ENCODE data around the gene PYROXD2. TPM values are rescaled to one million over a fixed set of nuclear protein-coding genes. Genes with fewer than 3 reads are reported as not detected.

Gene PYROXD2
- total RNA-seq, 2 donors from 2014 or later = 5.9 to 9.4 TPM

DNA sequence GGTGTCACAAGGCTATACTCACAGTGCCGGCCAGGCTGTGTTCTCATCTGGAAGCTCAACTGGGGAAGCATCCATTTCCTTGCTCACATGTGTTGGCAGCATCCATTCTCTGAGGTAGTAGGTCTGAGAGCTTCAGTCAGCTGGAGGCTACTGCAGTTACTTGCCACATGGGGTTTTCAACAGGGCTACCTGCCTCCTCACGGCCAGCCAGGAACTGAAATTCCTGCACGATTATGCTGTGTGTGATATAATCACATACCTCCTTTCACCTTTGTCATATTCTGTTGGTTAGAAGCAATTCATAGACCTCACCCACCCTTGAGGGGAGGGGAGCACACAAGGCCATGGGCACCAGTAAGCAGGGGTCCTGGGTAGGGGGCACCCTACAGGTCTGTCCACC is 37.4 kb downstream of the PYROXD2 start:
- intact Hi-C loops (cut with DNase I) = no loop called here
- Histone ChIP-seq H3K9ac (ENCODE audit: low read depth in 2 of 2, low read length in 2 of 2) (no peak overlapping the region), H3K9me3 (no peaks in the 10 kb centered on the region), H3K4me1 (no peaks in the 10 kb centered on the region), H3K4me3 (no peak overlapping the region), H3K27me3 (no peaks in the 10 kb centered on the region), H3K36me3 (no peaks in the 10 kb centered on the region), H3K27ac (no peak overlapping the region)
- no peak for DNase-seq
- TF ChIP-seq, protein P1, sequence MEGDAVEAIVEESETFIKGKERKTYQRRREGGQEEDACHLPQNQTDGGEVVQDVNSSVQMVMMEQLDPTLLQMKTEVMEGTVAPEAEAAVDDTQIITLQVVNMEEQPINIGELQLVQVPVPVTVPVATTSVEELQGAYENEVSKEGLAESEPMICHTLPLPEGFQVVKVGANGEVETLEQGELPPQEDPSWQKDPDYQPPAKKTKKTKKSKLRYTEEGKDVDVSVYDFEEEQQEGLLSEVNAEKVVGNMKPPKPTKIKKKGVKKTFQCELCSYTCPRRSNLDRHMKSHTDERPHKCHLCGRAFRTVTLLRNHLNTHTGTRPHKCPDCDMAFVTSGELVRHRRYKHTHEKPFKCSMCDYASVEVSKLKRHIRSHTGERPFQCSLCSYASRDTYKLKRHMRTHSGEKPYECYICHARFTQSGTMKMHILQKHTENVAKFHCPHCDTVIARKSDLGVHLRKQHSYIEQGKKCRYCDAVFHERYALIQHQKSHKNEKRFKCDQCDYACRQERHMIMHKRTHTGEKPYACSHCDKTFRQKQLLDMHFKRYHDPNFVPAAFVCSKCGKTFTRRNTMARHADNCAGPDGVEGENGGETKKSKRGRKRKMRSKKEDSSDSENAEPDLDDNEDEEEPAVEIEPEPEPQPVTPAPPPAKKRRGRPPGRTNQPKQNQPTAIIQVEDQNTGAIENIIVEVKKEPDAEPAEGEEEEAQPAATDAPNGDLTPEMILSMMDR (IDR thresholded peaks at IDR 0.05) = no peak

DNA sequence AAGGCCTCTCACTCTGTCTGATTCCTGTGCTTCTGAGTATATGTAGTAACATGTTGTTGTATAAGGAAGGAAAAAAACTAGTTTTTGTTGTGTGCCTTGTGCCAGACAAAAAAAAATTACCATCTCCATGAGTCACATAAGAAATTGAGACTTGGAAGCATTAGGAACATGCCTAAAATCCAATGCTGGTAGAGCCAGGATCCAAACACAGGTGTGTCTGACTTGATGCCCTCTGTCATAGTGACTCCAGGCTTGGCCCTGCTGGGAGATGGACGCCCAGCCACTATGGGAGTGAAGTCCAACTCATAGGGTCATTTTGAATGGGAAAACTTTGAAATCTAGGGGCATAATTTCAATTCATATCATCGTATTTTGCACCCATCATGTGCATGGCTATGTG is 38.0 kb downstream of the PYROXD2 start:
- no peak overlapping the region for H3K9ac ChIP-seq (ENCODE audit: low read depth in 2 of 2, low read length in 2 of 2)
- H3K9me3 ChIP-seq = no peaks in the 10 kb centered on the region
- intact Hi-C loops (cut with DNase I) = no loop called here
- TF ChIP-seq, protein P1 (IDR thresholded peaks at IDR 0.05) = no peak
- H3K27me3 ChIP-seq = no peaks in the 10 kb centered on the region
- no peaks in the 10 kb centered on the region for H3K36me3 ChIP-seq
- H3K4me3 ChIP-seq = no peak overlapping the region
- H3K4me1 ChIP-seq = no peaks in the 10 kb centered on the region
- DNase-seq = no peak
- H3K27ac ChIP-seq = no peak overlapping the region

DNA sequence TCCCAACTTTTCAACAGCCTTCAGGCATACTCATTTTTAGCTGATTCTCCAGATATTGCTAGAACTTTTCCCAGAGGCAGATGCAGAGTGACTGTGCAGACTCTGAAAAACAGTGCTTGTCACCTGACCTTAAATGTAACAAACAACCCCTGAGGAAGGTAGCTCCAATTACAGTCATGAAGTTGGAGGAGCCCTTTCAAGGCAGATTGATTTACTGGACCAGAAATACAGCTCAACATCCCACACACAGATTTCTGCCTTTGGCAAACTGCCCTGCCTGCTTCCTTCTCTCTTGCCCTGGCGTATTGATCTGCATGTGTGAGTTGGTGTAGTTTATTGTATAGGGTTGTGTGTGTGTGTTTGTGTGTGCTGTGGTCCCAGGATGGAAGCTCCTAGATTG is 38.5 kb downstream of the PYROXD2 start:
- no peak overlapping the region for H3K4me3 ChIP-seq
- DNase-seq = no peak
- TF ChIP-seq, protein P1 (IDR thresholded peaks at IDR 0.05) = no peak

DNA sequence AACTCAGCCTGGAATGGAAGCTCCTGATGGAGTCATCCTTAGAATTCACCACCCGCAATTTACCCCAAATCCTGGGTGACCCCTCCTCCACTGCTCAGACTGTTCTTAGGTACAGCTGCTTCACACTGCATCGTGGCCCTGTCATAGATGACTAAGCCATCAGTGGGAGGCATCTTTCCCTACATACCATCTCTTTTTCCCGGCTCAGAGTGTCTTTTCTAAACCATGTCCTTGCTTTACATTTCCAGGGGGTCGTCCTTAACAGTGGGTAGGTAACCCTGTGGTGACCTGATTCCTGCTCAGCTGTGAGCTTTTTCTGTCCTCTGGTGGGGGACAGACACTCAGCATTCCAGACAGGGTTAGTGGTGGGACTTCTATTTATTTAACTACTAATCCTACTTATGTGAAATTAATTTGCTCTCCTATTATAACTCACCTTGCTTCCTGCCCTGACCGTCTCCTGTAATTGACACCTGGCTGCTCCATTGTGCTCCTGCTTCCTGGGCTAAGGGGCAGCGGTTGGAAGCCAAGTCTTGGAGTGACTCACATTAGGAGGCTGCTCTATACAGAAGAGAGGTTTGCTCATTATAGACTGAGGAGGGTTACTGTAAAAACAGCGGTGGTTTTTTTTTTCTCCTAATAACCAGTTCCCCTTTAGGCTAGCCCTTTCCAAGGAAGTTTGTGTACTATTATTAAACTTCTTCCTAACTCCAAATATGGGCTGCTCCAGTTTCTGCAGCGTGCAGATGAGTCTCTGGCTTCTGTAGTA is 40.6 kb downstream of the PYROXD2 start:
- no peaks in the 10 kb centered on the region for H3K27me3 ChIP-seq
- H3K9ac ChIP-seq (ENCODE audit: low read depth in 2 of 2, low read length in 2 of 2) = no peak overlapping the region
- no peaks in the 10 kb centered on the region for H3K36me3 ChIP-seq
- no peak overlapping the region for H3K27ac ChIP-seq
- no peak for DNase-seq
- no peaks in the 10 kb centered on the region for H3K9me3 ChIP-seq
- H3K4me3 ChIP-seq = no peak overlapping the region
- no peaks in the 10 kb centered on the region for H3K4me1 ChIP-seq
- intact Hi-C loops (cut with DNase I) = no loop called here
- TF ChIP-seq, protein P1 (IDR thresholded peaks at IDR 0.05) = no peak

More for the DNA sequence above, 38.5 kb downstream of the PYROXD2 start:
- Histone ChIP-seq H3K9me3 (no peaks in the 10 kb centered on the region), H3K27me3 (no peaks in the 10 kb centered on the region), H3K9ac (ENCODE audit: low read depth in 2 of 2, low read length in 2 of 2) (no peak overlapping the region), H3K36me3 (no peaks in the 10 kb centered on the region), H3K27ac (no peak overlapping the region), H3K4me1 (no peaks in the 10 kb centered on the region)
- intact Hi-C loops (cut with DNase I) = no loop called here

DNA sequence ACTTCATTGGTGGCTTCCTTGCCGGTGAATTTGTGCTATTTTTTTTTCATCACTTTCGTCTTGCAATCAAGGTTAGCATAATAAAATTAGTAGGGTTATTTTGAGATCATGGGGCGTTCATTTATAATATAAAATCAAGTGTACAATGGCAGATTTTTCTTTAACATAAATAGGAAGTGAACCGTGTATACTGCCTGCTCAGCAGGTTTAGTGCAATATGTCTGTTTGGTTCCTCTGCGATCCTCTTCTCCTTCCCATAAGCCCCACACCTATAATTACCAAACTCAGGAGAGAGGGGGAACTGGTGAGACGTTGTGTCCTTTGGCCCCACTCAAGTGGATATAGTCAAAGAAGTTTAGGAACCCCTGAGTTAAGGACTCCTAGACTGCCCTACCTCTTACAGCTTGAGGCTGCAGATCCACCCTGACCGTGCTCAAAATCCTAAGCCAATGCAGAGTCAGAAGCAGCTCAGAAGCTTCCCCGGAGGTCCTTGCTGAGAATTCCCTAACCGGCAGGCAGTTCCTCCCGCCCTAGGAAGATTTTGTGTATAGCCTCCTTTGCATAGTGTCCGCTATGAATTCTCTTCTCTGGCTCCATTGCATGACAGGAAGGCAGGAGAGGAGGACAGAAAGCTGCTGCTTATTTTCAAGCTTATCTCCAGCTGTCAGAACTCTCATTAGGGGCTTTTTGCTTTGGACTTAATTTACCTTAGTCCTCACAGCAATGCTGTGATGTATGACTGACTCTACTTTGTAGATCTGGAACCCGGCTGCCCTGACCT is 41.5 kb downstream of the PYROXD2 start:
- Histone ChIP-seq H3K4me1 (no peaks in the 10 kb centered on the region), H3K36me3 (no peaks in the 10 kb centered on the region), H3K9me3 (no peaks in the 10 kb centered on the region), H3K9ac (ENCODE audit: low read depth in 2 of 2, low read length in 2 of 2) (no peak overlapping the region), H3K4me3 (no peak overlapping the region), H3K27me3 (no peaks in the 10 kb centered on the region), H3K27ac (no peak overlapping the region)
- no peak for DNase-seq
- TF ChIP-seq, protein P1 (IDR thresholded peaks at IDR 0.05) = no peak
- intact Hi-C loops (cut with DNase I) = no loop called here

All from colonic mucosa (tissue), 4 donors.